GM12892 (cell line): ENCODE results near the gene MSGN1.

ENCODE experiments used
- POLR2A ChIP-seq: IDR thresholded peaks from 2 replicates; pipeline ENCODE4 v1.6.1; 2011; ENCODE audit warnings: low read depth, low read length, control low read depth
- TAF1 ChIP-seq: IDR thresholded peaks from 2 replicates; pipeline ENCODE4 v1.6.1; 2011; ENCODE audit warnings: low read depth, mild to moderate bottlenecking, control low read depth, low read length, borderline replicate concordance

- TF ChIP-seq POLR2A: no peak
- no peak for TF ChIP-seq TAF1
Observed at GRCh38 chr2:17791121-17791816, 25.0 kb upstream of the MSGN1 start.
